Mesothelial cell of epicardium (in vitro differentiated cells): ENCODE measurements around the gene RBM26. TPM values are rescaled to one million over a fixed set of nuclear protein-coding genes. Genes with fewer than 3 reads are reported as not detected.

Source experiments
- DNase-seq, 2 experiments: peaks; one replicate each; pipeline ENCODE4 v3.0.0; 2021; ENCODE audit warnings: low spot score in 2 of 2; ENCODE audit not compliant: unreplicated experiment in 2 of 2
- H3K27ac Mint-ChIP-seq: 2 replicates; pipeline ENCODE4 v1.8.0; 2021; ENCODE audit warnings: mixed read lengths
- H3K27me3 Mint-ChIP-seq: 2 replicates; pipeline ENCODE4 v1.8.0; 2021; ENCODE audit warnings: low read depth, mixed read lengths
- H3K36me3 Mint-ChIP-seq: 2 replicates; pipeline ENCODE4 v1.8.0; 2021; ENCODE audit warnings: mixed read lengths
- H3K4me1 Mint-ChIP-seq: 2 replicates; pipeline ENCODE4 v1.8.0; 2021; ENCODE audit warnings: mixed read lengths
- H3K4me3 Mint-ChIP-seq: 2 replicates; pipeline ENCODE4 v1.8.0; 2021; ENCODE audit warnings: mild to moderate bottlenecking, moderate library complexity, mixed read lengths
- H3K9me3 Mint-ChIP-seq: 2 replicates; pipeline ENCODE4 v1.8.0; 2021; ENCODE audit warnings: mixed read lengths
- total RNA-seq: library from RNA; stranded (reverse); gene quantifications from 3 replicates; pipeline ENCODE4 v1.2.1, GENCODE V29; 2021
- TF ChIP-seq, protein P1 (sequence below): fragments of 200-600 bp; sonication (generic); IDR thresholded peaks from one replicate; pipeline ENCODE4 v1.5.0; 2021; ENCODE audit warnings: antibody characterized with exemption; ENCODE audit not compliant: unreplicated experiment

The RBM26 gene
- total RNA-seq, 1 donor from 2014 or later: 87.3 TPM

DNA sequence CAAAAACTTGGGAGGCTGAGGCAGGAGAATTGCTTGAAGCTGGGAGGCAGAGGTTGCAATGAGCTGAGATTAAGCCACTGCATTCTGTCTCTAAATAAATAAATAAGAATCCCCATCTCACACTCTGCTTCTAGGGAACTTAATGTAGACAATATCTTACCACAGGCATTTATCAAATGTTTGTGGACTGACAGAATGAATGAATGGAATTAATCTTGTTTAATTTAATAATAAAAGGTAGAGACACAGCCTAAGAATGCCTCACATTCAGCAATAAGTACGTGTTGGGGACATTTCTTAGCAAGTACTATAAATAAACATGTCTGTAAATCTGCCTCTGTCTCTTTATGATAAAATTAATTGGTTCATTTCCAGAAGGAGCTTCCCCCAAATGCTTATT lies 36.2 kb upstream of the RBM26 start:
- Mint-ChIP-seq H3K27ac (no peak overlapping the region), H3K36me3 (no peaks in the 10 kb centered on the region)

DNA sequence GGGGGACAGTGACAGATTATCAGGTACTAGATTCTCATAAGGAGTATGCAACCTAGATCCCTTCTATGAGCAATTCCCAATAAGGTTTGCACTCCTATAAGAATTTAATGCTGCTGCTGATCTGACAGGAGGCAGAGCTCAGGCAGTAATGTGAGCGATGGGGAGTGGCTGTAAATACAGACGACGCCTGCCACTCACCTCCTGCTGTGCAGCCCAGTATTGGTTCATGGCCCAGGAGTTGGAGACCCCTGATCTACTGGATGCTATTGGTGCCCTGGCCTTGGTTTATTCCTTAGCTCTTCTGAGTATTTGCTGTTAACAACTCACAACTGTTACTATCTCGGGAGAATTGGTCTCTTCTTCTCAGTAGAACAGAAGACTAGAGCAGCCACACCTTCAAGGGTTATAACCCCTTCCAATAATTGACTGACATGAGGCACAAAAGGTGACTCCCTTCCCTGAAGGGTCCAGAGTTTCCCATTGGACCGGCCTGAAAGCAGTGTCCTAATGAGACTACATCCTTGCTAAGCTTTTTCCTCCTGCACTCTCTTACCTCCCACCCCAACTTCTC lies 35.0 kb upstream of the RBM26 start:
- TF ChIP-seq, protein P1, sequence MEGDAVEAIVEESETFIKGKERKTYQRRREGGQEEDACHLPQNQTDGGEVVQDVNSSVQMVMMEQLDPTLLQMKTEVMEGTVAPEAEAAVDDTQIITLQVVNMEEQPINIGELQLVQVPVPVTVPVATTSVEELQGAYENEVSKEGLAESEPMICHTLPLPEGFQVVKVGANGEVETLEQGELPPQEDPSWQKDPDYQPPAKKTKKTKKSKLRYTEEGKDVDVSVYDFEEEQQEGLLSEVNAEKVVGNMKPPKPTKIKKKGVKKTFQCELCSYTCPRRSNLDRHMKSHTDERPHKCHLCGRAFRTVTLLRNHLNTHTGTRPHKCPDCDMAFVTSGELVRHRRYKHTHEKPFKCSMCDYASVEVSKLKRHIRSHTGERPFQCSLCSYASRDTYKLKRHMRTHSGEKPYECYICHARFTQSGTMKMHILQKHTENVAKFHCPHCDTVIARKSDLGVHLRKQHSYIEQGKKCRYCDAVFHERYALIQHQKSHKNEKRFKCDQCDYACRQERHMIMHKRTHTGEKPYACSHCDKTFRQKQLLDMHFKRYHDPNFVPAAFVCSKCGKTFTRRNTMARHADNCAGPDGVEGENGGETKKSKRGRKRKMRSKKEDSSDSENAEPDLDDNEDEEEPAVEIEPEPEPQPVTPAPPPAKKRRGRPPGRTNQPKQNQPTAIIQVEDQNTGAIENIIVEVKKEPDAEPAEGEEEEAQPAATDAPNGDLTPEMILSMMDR: no peak
- H3K27me3 Mint-ChIP-seq: no peaks in the 10 kb centered on the region
- DNase-seq: no peak
- no peak overlapping the region for H3K4me3 Mint-ChIP-seq
- H3K4me1 Mint-ChIP-seq: no peaks in the 10 kb centered on the region
- H3K36me3 Mint-ChIP-seq: no peaks in the 10 kb centered on the region
- H3K9me3 Mint-ChIP-seq: no peaks in the 10 kb centered on the region
- no peak overlapping the region for H3K27ac Mint-ChIP-seq

More for the DNA sequence above, 36.2 kb upstream of the RBM26 start:
- no peaks in the 10 kb centered on the region for H3K9me3 Mint-ChIP-seq
- H3K4me1 Mint-ChIP-seq: no peaks in the 10 kb centered on the region
- no peaks in the 10 kb centered on the region for H3K27me3 Mint-ChIP-seq
- no peak for DNase-seq
- TF ChIP-seq, protein P1: no peak
- no peak overlapping the region for H3K4me3 Mint-ChIP-seq

DNA sequence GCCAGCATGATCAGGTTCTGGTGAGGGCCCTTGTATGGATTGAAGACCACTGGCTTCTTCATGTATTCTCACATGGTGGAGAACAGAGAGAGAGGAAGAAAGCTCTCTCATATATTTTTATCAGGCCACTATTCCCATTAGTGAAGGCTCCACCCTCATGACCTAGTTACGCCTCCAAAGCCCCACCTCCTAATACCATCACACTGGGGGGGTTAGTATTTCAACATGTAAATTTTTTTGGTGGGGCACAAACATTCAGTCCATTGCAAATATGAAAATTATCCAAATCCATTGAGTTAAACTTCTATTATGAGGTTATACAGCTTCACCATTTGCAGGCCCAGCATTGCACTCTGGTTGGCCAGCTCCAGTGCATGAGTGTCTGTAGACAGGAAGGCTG lies 33.2 kb upstream of the RBM26 start:
- H3K27me3 Mint-ChIP-seq: no peaks in the 10 kb centered on the region
- no peak for DNase-seq
- no peaks in the 10 kb centered on the region for H3K36me3 Mint-ChIP-seq
- no peak overlapping the region for H3K27ac Mint-ChIP-seq
- TF ChIP-seq, protein P1: no peak
- H3K4me1 Mint-ChIP-seq: peaks cover 3% of the 10 kb centered on the region
- H3K9me3 Mint-ChIP-seq: no peaks in the 10 kb centered on the region
- H3K4me3 Mint-ChIP-seq: no peak overlapping the region

DNA sequence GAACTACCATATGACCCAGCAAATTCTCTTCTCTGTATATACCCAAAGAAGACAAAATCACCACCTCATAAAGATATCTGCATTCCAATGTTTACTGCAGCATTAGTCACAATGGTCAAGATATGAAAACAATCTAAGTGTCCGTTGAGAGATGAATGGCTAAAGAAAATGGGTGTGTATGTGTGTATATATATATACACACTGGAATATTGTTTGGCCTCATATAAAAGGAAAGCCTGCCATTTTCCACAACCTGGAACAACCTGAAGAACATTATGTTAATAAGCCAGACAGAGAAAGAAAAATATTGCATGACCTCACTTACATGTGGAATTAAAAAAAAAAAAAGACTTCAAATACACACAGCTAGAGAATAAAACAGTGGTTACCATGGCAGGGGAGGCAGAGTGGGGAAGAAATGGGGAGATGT lies 29.5 kb upstream of the RBM26 start:
- Mint-ChIP-seq H3K27ac (no peak overlapping the region), H3K4me3 (no peak overlapping the region), H3K27me3 (no peaks in the 10 kb centered on the region), H3K9me3 (peaks cover 6% of the 10 kb centered on the region), H3K36me3 (peaks cover under 1% of the 10 kb centered on the region), H3K4me1 (peaks cover 3% of the 10 kb centered on the region)
- DNase-seq: no peak
- TF ChIP-seq, protein P1: no peak

DNA sequence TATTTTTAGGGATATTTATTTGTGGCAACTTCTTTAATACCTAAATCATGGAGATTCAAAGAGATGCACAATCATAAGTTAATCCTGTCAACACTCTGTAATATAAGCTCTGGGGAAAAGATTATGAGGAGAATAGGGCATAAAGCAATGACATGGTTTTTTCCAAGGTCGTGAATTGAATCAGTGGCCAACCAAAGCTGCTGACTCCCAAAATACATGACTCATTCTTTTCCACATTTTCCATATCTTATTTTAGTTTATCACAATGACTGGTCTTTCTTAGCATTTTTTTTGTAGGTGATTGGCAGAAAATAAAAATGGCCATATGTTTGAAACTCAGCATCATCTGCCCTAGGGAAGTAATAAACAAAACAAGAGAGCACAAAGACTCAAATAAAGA lies 28.5 kb upstream of the RBM26 start:
- no peak overlapping the region for H3K4me3 Mint-ChIP-seq
- H3K27ac Mint-ChIP-seq: no peak overlapping the region
- DNase-seq: no peak
- TF ChIP-seq, protein P1: no peak
- H3K9me3 Mint-ChIP-seq: peaks cover 10% of the 10 kb centered on the region
- H3K4me1 Mint-ChIP-seq: peaks cover 3% of the 10 kb centered on the region
- no peaks in the 10 kb centered on the region for H3K27me3 Mint-ChIP-seq
- H3K36me3 Mint-ChIP-seq: peaks cover 2% of the 10 kb centered on the region

DNA sequence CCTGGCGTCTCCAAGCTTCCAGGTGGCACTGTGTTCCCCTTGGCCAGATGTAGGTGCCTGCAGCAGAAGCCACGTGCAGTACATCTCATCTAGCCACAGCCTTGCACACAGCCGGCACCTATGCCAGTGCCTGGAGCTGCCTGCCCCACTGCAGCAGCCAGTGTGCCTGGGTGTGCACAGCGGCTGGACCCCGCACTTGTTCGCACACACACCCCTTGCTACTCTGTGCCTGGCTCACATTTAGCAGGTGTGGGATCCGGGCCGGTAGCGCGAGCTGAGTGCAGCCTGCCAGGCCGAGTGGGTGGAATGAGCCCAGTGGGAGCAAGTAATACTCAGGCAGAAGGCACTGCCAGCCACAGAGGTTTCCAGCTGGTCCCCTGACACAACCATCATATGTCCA lies 26.9 kb upstream of the RBM26 start:
- peaks cover 3% of the 10 kb centered on the region for H3K4me1 Mint-ChIP-seq
- no peak overlapping the region for H3K27ac Mint-ChIP-seq
- no peaks in the 10 kb centered on the region for H3K27me3 Mint-ChIP-seq
- H3K4me3 Mint-ChIP-seq: no peak overlapping the region
- TF ChIP-seq, protein P1: no peak
- H3K9me3 Mint-ChIP-seq: peaks cover 10% of the 10 kb centered on the region
- DNase-seq: no peak
- peaks cover 2% of the 10 kb centered on the region for H3K36me3 Mint-ChIP-seq
